ENCODE results near the gene OR2T5.
"Not testable (repeated sequence)": the region's sequence is repeated elsewhere in the genome, so short reads cannot be mapped to it uniquely, and the experiment has no call there.

Gene OR2T5

GRCh38 chr1:248488289-248488688 is at the start of gene OR2T5:
Gene OR2T5, plus strand, starts transcription at chr1:248488589. Its CDS starts 0 bp downstream, at chr1:248488589.
- DNase-seq = not testable (repeated sequence)

- DNase-seq = not testable (repeated sequence)
Measured at GRCh38 chr1:248438668-248439067, 49.7 kb upstream of the OR2T5 start.

GRCh38 chr1:248439283-248439682 is 49.1 kb upstream of the OR2T5 start:
- DNase-seq = not testable (repeated sequence)

- DNase-seq = not testable (repeated sequence)
Measured at GRCh38 chr1:248442500-248443277, 45.7 kb upstream of the OR2T5 start.

- not testable (repeated sequence) for DNase-seq
Measured at GRCh38 chr1:248444603-248445002, 43.8 kb upstream of the OR2T5 start.

GRCh38 chr1:248445399-248445798 is 43.0 kb upstream of the OR2T5 start, which contains the start of gene OR2T2:
Gene OR2T2, plus strand, starts transcription at chr1:248445637. Its CDS starts 7,161 bp downstream, at chr1:248452798.
- not testable (repeated sequence) for DNase-seq

DNA sequence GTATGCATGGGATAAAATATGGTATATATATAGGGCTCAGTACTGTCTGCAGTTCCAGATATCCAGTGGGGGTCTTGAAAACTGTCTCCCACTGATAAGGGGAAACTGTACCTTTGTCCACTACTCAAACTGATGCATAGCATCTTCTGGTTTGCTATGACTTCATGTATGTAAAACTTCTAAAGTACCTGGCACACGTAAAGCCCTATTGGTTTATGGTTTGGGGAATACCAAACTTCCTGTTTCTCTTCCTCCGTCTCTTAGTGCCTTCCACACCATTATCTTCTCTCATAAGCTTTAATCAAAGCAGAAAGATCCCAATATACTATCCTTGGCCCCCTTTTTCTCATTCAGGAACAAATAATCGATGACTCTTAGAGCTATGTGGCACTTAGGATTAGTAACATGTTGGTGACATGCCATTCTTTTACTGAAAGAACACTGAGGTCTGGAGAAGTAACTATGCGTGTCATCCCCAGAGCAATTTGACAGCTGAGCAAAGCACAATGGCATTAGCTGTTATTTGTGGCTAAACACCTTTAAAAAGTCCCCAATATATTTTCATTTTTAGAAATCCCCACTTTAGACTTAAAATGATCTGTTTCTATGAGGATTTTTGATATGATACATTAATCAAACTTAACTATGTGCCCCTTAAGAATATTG is 39.8 kb upstream of the OR2T5 start:
- DNase-seq = not testable (repeated sequence)

DNA sequence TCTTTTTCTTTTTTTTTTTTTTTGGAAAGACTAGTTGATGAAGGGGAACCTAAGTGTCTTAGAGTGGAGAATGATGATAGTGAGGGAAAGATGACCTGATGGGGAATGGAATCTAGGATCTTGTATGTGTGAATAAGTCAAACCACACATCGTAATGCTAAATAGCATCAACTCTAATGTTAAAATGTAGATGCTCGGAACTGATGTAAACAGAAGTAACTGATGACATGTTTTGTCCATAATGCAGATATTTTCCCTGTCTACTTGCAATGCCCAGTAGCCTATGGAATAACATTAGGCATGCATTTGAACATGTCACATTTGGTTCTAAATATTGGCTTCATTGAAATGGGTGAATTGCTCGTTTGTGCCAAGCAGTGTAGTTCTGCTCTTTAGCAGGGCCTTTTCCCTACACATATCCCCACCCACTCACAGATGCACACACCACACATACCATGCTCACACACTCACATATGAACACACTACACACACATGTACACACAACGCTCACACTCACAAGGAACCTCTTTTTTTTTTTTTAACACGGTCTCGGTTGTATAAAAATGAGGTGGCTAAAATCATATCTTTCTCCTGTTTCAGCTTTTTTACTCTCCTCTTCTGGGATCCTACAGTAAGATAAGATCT is 38.4 kb upstream of the OR2T5 start:
- not testable (repeated sequence) for DNase-seq

DNA sequence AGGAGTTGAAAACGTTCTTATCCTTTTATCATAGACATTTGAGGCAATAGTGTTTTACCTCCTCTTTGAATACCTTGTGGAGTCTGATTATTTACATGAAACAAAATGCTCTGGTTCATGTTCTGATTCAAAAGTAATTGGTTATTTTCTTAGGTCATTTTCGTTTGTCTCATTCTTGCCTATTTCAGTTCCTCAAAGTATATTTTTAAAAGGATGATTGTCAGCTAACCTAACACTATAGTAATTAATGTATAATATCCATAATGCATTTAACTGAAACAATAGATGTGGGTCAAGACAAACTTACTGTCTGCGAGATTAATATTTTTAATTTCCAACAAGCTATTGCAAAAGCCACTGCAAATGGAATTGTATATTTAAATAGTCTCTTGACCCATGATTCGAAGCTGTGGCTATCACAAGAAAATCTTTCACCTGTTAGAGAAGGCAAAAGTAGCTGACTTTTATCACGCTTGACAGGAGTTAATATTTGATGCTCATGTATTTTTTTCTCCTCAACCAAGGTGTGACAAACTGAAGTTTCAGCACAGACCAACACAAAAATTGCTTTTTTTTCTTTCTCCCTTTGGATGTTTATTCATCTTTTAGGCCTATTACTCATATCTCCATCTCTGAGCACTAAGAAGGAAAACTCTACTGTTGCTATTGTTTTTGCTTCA is 37.8 kb upstream of the OR2T5 start:
- DNase-seq = not testable (repeated sequence)

DNA sequence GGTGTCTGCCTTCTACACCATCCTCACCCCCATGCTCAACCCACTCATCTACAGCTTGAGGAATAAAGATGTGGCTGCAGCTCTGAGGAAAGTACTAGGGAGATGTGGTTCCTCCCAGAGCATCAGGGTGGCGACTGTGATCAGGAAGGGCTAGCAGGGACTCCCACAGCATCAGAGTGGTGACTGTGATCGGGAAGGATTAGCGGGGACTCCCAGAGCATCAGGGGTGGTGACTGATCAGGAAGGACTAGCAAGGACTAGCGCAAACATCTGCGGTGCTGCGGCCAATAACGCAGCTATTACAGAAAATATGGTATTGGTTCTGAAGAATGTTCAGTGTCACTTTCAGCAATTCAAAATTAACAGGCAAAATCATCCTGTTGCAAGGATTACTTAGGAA is 34.8 kb upstream of the OR2T5 start:
- not testable (repeated sequence) for DNase-seq

DNA sequence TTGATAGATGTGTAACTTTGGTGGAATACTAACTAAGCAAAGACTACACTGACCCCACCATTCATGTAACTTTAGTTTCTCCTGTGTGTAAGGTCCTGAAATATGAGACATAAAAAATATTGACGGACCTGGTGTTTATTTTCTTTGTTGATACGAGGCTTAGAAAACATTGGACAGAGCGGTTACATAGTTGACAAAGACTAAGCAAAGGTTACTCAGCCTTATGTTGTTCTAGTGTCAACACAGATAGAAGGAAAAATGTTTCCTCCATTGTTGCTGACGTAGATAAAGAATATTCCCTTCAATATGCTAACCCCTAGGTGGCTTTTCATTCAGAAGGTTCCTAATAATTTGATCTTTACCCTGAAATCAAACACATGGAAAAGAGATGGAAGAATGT is 33.3 kb upstream of the OR2T5 start:
- DNase-seq = not testable (repeated sequence)

DNA sequence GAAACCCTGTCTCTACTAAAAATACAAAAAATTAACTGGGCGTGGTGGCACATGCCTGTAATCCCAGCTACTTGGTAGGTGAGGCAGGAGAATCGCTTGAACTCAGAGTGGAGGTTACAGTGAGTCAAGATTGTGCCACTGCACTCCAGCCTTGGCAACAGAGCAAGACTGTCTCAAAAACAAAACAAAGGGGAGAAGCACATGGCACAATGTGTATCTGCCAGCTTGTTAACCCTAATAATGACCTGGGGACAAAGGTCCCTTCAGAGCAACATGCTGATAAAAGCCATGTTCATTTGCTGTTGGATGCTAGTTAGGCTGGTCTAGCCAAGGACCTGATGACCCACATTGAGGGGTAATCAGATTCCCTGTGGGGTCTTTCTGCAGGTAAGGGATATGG is 31.8 kb upstream of the OR2T5 start:
- DNase-seq = not testable (repeated sequence)

- not testable (repeated sequence) for DNase-seq
Measured at GRCh38 chr1:248459117-248459516, 29.3 kb upstream of the OR2T5 start.

- no peak for DNase-seq
Measured at GRCh38 chr1:248471154-248471553, 17.2 kb upstream of the OR2T5 start.

DNA sequence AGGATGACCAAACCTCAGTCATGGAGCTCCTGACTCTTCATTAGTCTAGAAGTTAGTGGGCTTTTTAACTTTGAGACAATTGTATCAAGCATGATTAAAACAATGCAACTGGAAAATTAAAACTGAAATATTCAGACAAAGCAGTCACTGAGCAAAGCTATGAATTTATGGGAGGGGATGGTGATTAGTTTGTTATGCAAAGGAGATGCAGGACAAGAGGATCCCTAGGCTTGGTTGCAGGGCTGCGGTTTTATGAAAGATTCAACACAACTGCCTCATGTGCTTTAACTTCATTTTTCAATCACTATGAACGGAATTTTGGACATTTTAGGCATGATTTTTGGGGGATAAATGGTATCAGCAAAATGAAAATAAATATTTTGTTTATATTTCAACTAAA is 16.3 kb upstream of the OR2T5 start:
- DNase-seq = not testable (repeated sequence)

DNA sequence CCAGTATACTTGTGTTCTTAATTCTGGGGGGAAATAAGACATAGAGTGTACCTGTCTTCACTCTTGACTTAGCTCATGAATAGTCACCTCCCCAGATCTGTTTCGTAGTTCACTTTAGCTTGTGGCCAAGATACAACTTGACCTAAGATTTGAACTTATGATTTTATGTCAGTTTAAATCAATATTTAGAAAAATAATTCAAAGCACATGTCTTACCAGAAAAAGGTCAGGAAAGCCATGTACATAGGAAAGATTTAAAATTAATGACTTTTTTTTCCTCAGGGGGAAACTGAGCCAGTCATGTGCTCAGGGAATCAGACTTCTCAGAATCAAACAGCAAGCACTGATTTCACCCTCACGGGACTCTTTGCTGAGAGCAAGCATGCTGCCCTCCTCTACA is 15.3 kb upstream of the OR2T5 start, which contains the start of gene OR2T3:
TSS of gene OR2T3 (plus strand) at position 301 of the 400 bp plus-strand sequence. CDS start at position 301, 0 bp downstream.
- DNase-seq = not testable (repeated sequence)

DNA sequence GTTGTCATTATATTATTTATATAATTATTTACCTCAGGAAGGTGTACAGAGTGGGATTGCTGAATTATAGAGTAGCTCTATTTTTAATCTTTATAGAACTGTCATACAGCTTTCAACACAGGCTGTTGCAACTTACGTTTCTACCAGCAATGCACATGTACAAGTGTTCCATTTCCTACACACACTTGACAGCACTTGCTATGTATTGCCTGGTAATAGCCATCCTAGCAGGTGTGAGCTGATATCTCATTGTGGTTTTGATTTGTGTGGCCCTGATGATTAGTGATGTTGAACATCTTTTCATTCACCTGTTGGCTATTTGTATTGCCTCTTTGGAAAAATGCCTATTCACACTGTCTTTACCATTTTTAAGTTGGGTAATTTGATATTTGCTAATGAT is 12.7 kb upstream of the OR2T5 start:
- not testable (repeated sequence) for DNase-seq

GRCh38 chr1:248481686-248482579 is 6.5 kb upstream of the OR2T5 start:
- not testable (repeated sequence) for DNase-seq

GRCh38 chr1:248496661-248497060 is 8.3 kb downstream of the OR2T5 start:
- DNase-seq = not testable (repeated sequence)
